IMR-90 (cell line): ENCODE data around the gene PGBD5. TPM values are rescaled to one million over a fixed set of nuclear protein-coding genes. Genes with fewer than 3 reads are reported as not detected.

Source experiments
- ATAC-seq: fragments of 200-7000 bp; cut with Tn5 transposase; 2 replicates; pipeline ENCODE4 v1.9.1; 2020; ENCODE audit warnings: low read depth, mild to moderate bottlenecking, moderate library complexity
- BruUV-seq: library from RNA; stranded (reverse); fragments of 400-500 nt; replicated peaks from 2 replicates; lab custom pipeline; 2021; lab: Mats Ljungman, UMichigan
- CTCF ChIA-PET: fragments of 300-600 bp; formaldehyde crosslinking; extraction: SDS; loops from one replicate; lab custom pipeline; 2021; ENCODE audit warnings: antibody characterized with exemption; lab: Yijun Ruan, JAX
- POLR2A ChIA-PET: fragments of 300-600 bp; sonication (Branson Sonifier 250); formaldehyde crosslinking; loops from one replicate; lab custom pipeline; 2022; ENCODE audit warnings: antibody characterized with exemption; ENCODE audit not compliant: unreplicated experiment; lab: Charles Lee
- DNase-seq: peaks from one replicate; pipeline ENCODE4 v3.0.0; 2013
- H2AFZ ChIP-seq: replicated peaks from 2 replicates; pipeline ENCODE3; 2013; ENCODE audit warnings: low read length, mild to moderate bottlenecking; ENCODE audit not compliant: poor library complexity
- H2AK5ac ChIP-seq: 2 replicates; pipeline ENCODE4 v1.6.1; 2013; ENCODE audit warnings: low read depth, low read length, inconsistent platforms
- H2AK9ac ChIP-seq: replicated peaks from 2 replicates; pipeline ENCODE3; 2013; ENCODE audit warnings: mild to moderate bottlenecking, low read depth, low read length, moderate library complexity; ENCODE audit not compliant: poor library complexity
- H2BK120ac ChIP-seq: 2 replicates; pipeline ENCODE4 v1.6.1; 2013; ENCODE audit warnings: low read depth, low read length, inconsistent platforms
- H2BK15ac ChIP-seq: 3 replicates; pipeline ENCODE4 v1.6.1; 2013; ENCODE audit warnings: low read depth, low read length, inconsistent platforms
- H2BK20ac ChIP-seq: 2 replicates; pipeline ENCODE4 v1.6.1; 2013; ENCODE audit warnings: low read depth, mild to moderate bottlenecking, inconsistent platforms, low read length, moderate library complexity
- H2BK5ac ChIP-seq: 2 replicates; pipeline ENCODE4 v1.6.1; 2013; ENCODE audit warnings: mild to moderate bottlenecking, low read depth, low read length, inconsistent platforms; ENCODE audit not compliant: poor library complexity, severe bottlenecking
- H3K14ac ChIP-seq: replicated peaks from 2 replicates; pipeline ENCODE4 v1.6.1; 2013; ENCODE audit warnings: low read depth, low read length, inconsistent platforms
- H3K18ac ChIP-seq: 2 replicates; pipeline ENCODE4 v1.6.1; 2013; ENCODE audit warnings: low read depth, low read length, control low read depth
- H3K23ac ChIP-seq: 2 replicates; pipeline ENCODE4 v1.6.1; 2013; ENCODE audit warnings: low read depth, low read length, inconsistent platforms
- H3K27ac ChIP-seq: 2 replicates; pipeline ENCODE4 v1.5.1; 2013; ENCODE audit warnings: mild to moderate bottlenecking, control low read depth, low read length; ENCODE audit not compliant: insufficient read depth
- H3K27me3 ChIP-seq: 2 replicates; pipeline ENCODE4 v1.6.1; 2013; ENCODE audit warnings: low read length; ENCODE audit not compliant: control insufficient read depth, insufficient read depth
- H3K36me3 ChIP-seq: 2 replicates; pipeline ENCODE4 v1.6.1; 2013; ENCODE audit warnings: low read length, mixed read lengths; ENCODE audit not compliant: control insufficient read depth, insufficient read depth
- H3K4ac ChIP-seq: 2 replicates; pipeline ENCODE4 v1.6.1; 2013; ENCODE audit warnings: low read depth, low read length, inconsistent platforms
- H3K4me1 ChIP-seq: 2 replicates; pipeline ENCODE4 v1.6.1; 2013; ENCODE audit warnings: low read length, mixed read lengths; ENCODE audit not compliant: control insufficient read depth, insufficient read depth
- H3K4me2 ChIP-seq: 2 replicates; pipeline ENCODE4 v1.6.1; 2013; ENCODE audit warnings: low read depth, mild to moderate bottlenecking, control low read depth, low read length, moderate library complexity
- H3K4me3 ChIP-seq: 2 replicates; pipeline ENCODE4 v1.5.1; 2013; ENCODE audit warnings: low read depth, mild to moderate bottlenecking, control low read depth, low read length, moderate library complexity; ENCODE audit not compliant: insufficient read depth
- H3K56ac ChIP-seq: 2 replicates; pipeline ENCODE4 v1.6.1; 2013; ENCODE audit warnings: low read length, inconsistent platforms; ENCODE audit not compliant: insufficient read depth; ENCODE audit errors: extremely low read depth
- H3K79me1 ChIP-seq, 2 experiments: 2 replicates each; pipeline ENCODE4 v1.6.1; 2013; ENCODE audit warnings: low read length in 2 of 2, inconsistent platforms in 1 of 2, low read depth in 1 of 2
- H3K9ac ChIP-seq: 2 replicates; pipeline ENCODE4 v1.6.1; 2013; ENCODE audit warnings: low read depth, low read length, control low read depth
- H3K9me1 ChIP-seq: 2 replicates; pipeline ENCODE4 v1.6.1; 2013; ENCODE audit warnings: low read length, inconsistent platforms; ENCODE audit not compliant: insufficient read depth
- H3K9me3 ChIP-seq: 2 replicates; pipeline ENCODE4 v1.6.1; 2013; ENCODE audit warnings: low read length; ENCODE audit not compliant: control insufficient read depth, insufficient read depth
- H4K20me1 ChIP-seq: 2 replicates; pipeline ENCODE4 v1.6.1; 2013; ENCODE audit warnings: low read length, inconsistent platforms; ENCODE audit not compliant: insufficient read depth
- H4K5ac ChIP-seq: 2 replicates; pipeline ENCODE4 v1.6.1; 2013; ENCODE audit warnings: mild to moderate bottlenecking, low read depth, low read length, control low read depth
- H4K8ac ChIP-seq, 2 experiments: 2 replicates each; pipeline ENCODE4 v1.6.1; 2013; ENCODE audit warnings: low read depth in 2 of 2, low read length in 2 of 2, control low read depth in 1 of 2, inconsistent platforms in 1 of 2
- H4K91ac ChIP-seq: 2 replicates; pipeline ENCODE4 v1.6.1; 2013; ENCODE audit warnings: low read depth, low read length, inconsistent platforms; ENCODE audit not compliant: insufficient read depth
- CEBPB ChIP-seq: IDR thresholded peaks from 2 replicates; pipeline ENCODE4 v1.6.1; 2012; ENCODE audit warnings: low read depth, low read length, improper control_type of control experiment
- CHD1 ChIP-seq: IDR thresholded peaks from 2 replicates; pipeline ENCODE4 v1.6.1; 2012; ENCODE audit warnings: low read depth, low read length, improper control_type of control experiment
- MAFK ChIP-seq: IDR thresholded peaks from 2 replicates; pipeline ENCODE4 v1.6.1; 2012; ENCODE audit warnings: low read depth, low read length, improper control_type of control experiment
- MXI1 ChIP-seq: IDR thresholded peaks from 2 replicates; pipeline ENCODE4 v1.6.1; 2012; ENCODE audit warnings: low read depth, mild to moderate bottlenecking, low read length, moderate library complexity, borderline replicate concordance
- POLR2A ChIP-seq: IDR thresholded peaks from 2 replicates; pipeline ENCODE4 v1.6.1; 2012; ENCODE audit warnings: mild to moderate bottlenecking, low read depth, low read length
- RAD21 ChIP-seq: IDR thresholded peaks from 2 replicates; pipeline ENCODE4 v1.6.1; 2012; ENCODE audit warnings: low read length, improper control_type of control experiment
- RCOR1 ChIP-seq: IDR thresholded peaks from 2 replicates; pipeline ENCODE4 v1.6.1; 2012; ENCODE audit warnings: mild to moderate bottlenecking, low read length, improper control_type of control experiment; ENCODE audit not compliant: insufficient replicate concordance
- SMC3 ChIP-seq: fragments of 150-350 bp; IDR thresholded peaks from 2 replicates; pipeline ENCODE4 v1.6.1; 2016; ENCODE audit warnings: low read depth, mild to moderate bottlenecking, antibody characterized with exemption, low read length, moderate library complexity
- WGBS, 2 experiments: methylation state at CpG; one replicate each; pipeline versions ENCODE4 v1.1.5 to v1.1.7; 2013; ENCODE audit warnings: missing lambda C conversion rate in 2 of 2; ENCODE audit not compliant: insufficient read length in 1 of 2; ENCODE audit errors: extremely low coverage in 2 of 2; 5-methylcytosine and 5-hydroxymethylcytosine counted together
- dilution Hi-C: fragments of 300-500 bp; cut with HindIII; formaldehyde crosslinking; loops from one replicate; pipeline ENCODE4 v1.14.3; 2018; ENCODE audit warnings: low sequenced_read_pairs; ENCODE audit not compliant: unreplicated experiment
- in situ Hi-C: fragments of 300-500 bp; cut with MboI; formaldehyde crosslinking; loops from 3 replicates; pipeline ENCODE4 v1.14.3; 2019; ENCODE audit warnings: low sequenced_read_pairs, inconsistent platforms, mixed read lengths
- intact Hi-C: fragments of 100-400 bp; cut with micrococcal nuclease; formaldehyde crosslinking; loops from 2 replicates; pipeline ENCODE4 v1.10.0; 2022
- polyA plus RNA-seq, 3 experiments: library from polyadenylated mRNA; depleted of rRNA; stranded (reverse); fragments of >200 nt; gene quantifications; 2 replicates each; pipeline ENCODE4 v1.2.3, GENCODE V29; 2012; ENCODE audit warnings: low replicate concordance in 1 of 3
- total RNA-seq: library from RNA; depleted of rRNA; stranded (reverse); fragments of >200 nt; gene quantifications from 2 replicates; pipeline ENCODE4 v1.2.3, GENCODE V29; 2012
- TF ChIP-seq, protein P1 (sequence below): conservative IDR thresholded peaks from 2 replicates; pipeline ENCODE4 v1.5.1; 2012; ENCODE audit warnings: mild to moderate bottlenecking, low read depth, low read length, improper control_type of control experiment
- TF ChIP-seq, protein P2 (sequence below): fragments of 150-350 bp; IDR thresholded peaks from 2 replicates; pipeline ENCODE4 v1.6.1; 2016; ENCODE audit warnings: low read depth, mild to moderate bottlenecking, low read length, moderate library complexity, borderline replicate concordance

The PGBD5 gene
- total and polyA plus RNA-seq, 2 of the 4 experiments (the other 2 are of a cell fraction): 0.18 to 0.36 TPM

DNA sequence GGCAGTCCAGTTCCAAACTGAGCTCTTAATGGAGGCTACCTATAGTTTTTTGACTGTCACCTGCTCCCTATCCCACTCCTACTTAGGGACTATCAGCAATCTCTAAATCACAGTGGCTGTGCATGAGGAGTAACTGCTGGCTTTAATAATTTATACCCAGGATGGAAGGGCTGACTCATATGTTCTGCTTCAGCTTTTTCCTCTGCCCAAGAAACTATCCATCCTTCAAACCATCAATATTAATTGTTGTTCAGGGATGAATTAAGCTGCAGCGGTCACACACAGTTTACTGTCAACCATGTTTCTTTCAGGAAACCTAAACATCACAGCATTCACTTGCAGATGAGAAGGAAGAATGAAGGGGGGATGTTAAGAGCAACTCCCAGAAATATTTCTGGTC, 9.0 kb upstream of the PGBD5 start:
- no peak overlapping the region for H3K14ac ChIP-seq
- WGBS, 2 experiments: no CpG with 5 or more reads among the region's 1 CpG
- H3K18ac ChIP-seq: no peak overlapping the region
- no peaks in the 10 kb centered on the region for H4K20me1 ChIP-seq
- TF ChIP-seq POLR2A (no peak), SMC3 (no peak), CHD1 (no peak), MXI1 (no peak), RCOR1 (no peak), CEBPB (no peak), RAD21 (no peak), MAFK (no peak)
- TF ChIP-seq, protein P1, sequence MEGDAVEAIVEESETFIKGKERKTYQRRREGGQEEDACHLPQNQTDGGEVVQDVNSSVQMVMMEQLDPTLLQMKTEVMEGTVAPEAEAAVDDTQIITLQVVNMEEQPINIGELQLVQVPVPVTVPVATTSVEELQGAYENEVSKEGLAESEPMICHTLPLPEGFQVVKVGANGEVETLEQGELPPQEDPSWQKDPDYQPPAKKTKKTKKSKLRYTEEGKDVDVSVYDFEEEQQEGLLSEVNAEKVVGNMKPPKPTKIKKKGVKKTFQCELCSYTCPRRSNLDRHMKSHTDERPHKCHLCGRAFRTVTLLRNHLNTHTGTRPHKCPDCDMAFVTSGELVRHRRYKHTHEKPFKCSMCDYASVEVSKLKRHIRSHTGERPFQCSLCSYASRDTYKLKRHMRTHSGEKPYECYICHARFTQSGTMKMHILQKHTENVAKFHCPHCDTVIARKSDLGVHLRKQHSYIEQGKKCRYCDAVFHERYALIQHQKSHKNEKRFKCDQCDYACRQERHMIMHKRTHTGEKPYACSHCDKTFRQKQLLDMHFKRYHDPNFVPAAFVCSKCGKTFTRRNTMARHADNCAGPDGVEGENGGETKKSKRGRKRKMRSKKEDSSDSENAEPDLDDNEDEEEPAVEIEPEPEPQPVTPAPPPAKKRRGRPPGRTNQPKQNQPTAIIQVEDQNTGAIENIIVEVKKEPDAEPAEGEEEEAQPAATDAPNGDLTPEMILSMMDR: no peak
- TF ChIP-seq, protein P2, sequence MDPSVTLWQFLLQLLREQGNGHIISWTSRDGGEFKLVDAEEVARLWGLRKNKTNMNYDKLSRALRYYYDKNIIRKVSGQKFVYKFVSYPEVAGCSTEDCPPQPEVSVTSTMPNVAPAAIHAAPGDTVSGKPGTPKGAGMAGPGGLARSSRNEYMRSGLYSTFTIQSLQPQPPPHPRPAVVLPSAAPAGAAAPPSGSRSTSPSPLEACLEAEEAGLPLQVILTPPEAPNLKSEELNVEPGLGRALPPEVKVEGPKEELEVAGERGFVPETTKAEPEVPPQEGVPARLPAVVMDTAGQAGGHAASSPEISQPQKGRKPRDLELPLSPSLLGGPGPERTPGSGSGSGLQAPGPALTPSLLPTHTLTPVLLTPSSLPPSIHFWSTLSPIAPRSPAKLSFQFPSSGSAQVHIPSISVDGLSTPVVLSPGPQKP: no peak
- no peak overlapping the region for H3K9ac ChIP-seq
- in situ Hi-C loops (no loop called here), intact Hi-C loops (no loop called here), dilution Hi-C loops (no loop called here)
- no peak overlapping the region for H2BK120ac ChIP-seq
- DNase-seq (no peak), ATAC-seq (no peak)
- no peaks in the 10 kb centered on the region for H3K79me1 ChIP-seq
- H2AK5ac ChIP-seq: no peak overlapping the region
- no peaks in the 10 kb centered on the region for H3K27me3 ChIP-seq
- no peaks in the 10 kb centered on the region for H3K9me1 ChIP-seq
- no peaks in the 10 kb centered on the region for H3K4me1 ChIP-seq
- H3K36me3 ChIP-seq: no peaks in the 10 kb centered on the region
- H3K9me3 ChIP-seq: no peaks in the 10 kb centered on the region
- no TSS peak for BruUV-seq
- H3K4ac ChIP-seq: no peak overlapping the region
- no peak overlapping the region for H2BK20ac ChIP-seq
- H4K91ac ChIP-seq: no peak overlapping the region
- H2AK9ac ChIP-seq: no peak overlapping the region
- H2BK15ac ChIP-seq: no peak overlapping the region
- H3K23ac ChIP-seq: no peak overlapping the region
- H3K27ac ChIP-seq: no peak overlapping the region
- ChIA-PET POLR2A (no interaction called here), CTCF (no interaction called here)
- H2BK5ac ChIP-seq: no peak overlapping the region
- H3K56ac ChIP-seq: no peak overlapping the region
- H3K4me3 ChIP-seq: no peak overlapping the region
- no peak overlapping the region for H3K4me2 ChIP-seq
- H4K8ac ChIP-seq: no peak overlapping the region
- H4K5ac ChIP-seq: no peak overlapping the region
- H2AFZ ChIP-seq: no peak overlapping the region
